NT2/D1 (cell line): Measurements from ENCODE around the gene CPA1.

Experiments
- SUZ12 ChIP-seq: IDR thresholded peaks from 2 replicates; pipeline ENCODE4 v1.6.1; 2011; ENCODE audit not compliant: insufficient read length, insufficient read depth; ENCODE audit errors: extremely low read depth
- YY1 ChIP-seq: IDR thresholded peaks from 2 replicates; pipeline ENCODE4 v1.6.1; 2011; ENCODE audit not compliant: insufficient read length, insufficient read depth
- ZNF274 ChIP-seq: IDR thresholded peaks from 2 replicates; pipeline ENCODE4 v1.6.1; 2011; ENCODE audit warnings: mild to moderate bottlenecking, low read depth, low read length

DNA sequence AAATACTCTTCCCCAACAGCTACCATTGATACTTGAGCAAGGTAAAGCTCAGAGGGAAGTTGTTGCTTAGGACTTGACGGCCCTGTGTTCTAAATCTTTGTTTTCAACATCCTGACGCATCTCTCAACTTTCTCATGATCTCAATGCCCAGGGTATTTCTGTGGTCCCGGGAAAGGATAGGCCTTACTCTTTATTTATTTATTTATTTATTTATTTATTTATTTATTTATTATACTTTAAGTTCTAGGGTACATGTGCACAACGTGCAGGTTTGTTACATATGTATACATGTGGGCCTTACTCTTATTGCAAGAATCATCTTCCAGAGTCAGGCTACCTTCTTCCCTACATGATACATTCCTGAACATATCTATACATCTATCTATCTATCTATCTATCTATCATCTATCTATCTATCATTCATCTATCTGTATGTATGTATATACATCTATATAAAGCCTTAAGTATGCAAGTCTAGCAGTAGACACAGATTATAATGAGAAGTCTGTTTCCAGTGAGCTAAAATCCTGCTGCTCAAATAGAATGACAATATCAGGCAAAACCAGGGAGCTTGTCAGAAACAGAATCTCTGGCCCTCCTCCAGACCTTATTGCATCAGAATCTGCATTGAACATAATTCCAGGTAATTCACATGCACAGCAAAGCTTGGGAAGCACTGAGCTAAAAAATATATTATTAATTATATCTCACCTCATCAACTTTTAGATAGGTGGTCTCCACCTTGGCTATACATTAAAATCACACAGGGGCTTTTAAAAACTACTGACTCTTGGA is 47.8 kb upstream of the CPA1 start:
- TF ChIP-seq YY1 (no peak), SUZ12 (no peak), ZNF274 (no peak)
